GM19239 (cell line): ENCODE data around the gene INCENP.
A peak's percentile ranks its signal among the peaks of the same experiment; 100 is the strongest.

Source experiments
- DNase-seq: peaks from one replicate; pipeline ENCODE4 v3.0.0; 2011; ENCODE audit warnings: low spot score; ENCODE audit not compliant: insufficient read length
- FAIRE-seq: peaks from 2 replicates; lab custom pipeline; 2011; peaks lifted over from hg19 to GRCh38; lab: Jason Lieb, UNC

The INCENP gene

DNA sequence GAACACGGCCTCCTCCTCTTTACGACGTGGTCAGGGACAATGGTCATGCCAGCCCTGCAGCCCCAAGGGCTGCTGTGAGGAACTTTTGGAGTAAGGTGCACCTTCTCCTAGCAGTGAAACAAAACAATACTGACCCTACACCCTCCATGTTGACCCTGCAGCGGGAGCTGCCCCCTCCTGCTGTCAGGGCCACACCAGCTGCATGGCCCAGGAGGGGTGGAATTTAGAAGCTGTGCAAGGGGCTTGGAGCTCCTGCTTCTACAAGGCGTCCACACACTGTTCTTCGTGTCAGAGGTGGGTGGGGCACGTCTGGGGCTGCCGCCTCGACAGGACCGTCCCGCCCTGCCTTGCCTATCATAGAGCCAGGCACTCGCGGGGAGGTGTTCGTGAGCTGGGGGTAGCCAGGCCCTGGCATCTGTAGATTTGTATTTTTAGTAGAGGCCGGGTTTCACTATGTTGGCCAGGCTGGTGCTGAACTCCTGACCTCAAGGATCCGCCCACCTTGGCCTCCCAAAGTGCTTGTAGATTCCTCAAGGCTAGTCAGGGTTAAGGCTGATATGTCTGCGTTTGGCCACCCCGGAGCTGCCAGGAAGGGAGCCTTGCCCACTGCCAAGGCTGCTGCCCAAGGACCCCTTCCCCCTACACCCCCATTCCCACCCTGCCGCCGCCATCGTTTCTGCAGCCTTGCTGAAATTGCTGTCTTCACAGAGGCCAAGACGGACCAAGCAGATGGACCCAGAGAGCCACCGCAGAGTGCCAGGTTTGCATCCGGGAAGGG is 15.9 kb downstream of the INCENP start:
- DNase-seq = no peak
- no peak for FAIRE-seq

DNA sequence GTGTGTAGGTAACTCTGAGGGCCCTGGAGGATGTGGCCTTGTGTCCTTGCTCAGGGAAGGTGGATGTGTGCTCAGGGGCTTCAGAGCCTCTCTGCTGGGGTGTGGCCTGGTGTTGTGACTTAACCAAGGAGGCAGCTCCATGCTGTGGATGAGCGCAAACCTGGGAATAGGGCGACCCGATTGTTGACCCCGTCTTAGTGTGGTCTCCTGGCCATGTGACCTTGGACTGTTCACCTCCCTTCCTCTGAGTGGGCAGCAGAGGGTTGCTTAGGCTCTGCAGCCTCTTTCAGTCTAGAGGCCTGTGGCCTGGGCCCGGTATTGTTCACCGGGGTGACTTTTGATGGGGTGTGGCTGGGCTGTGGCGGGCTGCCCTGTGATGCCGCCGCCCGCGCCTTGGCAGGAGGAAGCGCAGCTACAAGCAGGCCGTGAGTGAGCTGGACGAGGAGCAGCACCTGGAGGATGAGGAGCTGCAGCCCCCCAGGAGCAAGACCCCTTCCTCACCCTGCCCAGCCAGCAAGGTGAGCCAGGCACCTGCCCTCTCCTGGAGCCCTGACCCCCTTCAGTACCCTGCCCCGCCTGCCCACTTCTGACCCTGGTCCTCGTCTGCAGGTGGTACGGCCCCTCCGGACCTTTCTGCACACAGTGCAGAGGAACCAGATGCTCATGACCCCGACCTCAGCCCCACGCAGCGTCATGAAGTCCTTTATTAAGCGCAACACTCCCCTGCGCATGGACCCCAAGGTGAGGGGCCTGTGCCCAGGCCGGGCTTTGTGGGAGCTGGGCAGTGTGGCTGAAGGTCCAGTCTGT is 16.7 kb downstream of the INCENP start:
- DNase-seq (no peak), FAIRE-seq (no peak)

DNA sequence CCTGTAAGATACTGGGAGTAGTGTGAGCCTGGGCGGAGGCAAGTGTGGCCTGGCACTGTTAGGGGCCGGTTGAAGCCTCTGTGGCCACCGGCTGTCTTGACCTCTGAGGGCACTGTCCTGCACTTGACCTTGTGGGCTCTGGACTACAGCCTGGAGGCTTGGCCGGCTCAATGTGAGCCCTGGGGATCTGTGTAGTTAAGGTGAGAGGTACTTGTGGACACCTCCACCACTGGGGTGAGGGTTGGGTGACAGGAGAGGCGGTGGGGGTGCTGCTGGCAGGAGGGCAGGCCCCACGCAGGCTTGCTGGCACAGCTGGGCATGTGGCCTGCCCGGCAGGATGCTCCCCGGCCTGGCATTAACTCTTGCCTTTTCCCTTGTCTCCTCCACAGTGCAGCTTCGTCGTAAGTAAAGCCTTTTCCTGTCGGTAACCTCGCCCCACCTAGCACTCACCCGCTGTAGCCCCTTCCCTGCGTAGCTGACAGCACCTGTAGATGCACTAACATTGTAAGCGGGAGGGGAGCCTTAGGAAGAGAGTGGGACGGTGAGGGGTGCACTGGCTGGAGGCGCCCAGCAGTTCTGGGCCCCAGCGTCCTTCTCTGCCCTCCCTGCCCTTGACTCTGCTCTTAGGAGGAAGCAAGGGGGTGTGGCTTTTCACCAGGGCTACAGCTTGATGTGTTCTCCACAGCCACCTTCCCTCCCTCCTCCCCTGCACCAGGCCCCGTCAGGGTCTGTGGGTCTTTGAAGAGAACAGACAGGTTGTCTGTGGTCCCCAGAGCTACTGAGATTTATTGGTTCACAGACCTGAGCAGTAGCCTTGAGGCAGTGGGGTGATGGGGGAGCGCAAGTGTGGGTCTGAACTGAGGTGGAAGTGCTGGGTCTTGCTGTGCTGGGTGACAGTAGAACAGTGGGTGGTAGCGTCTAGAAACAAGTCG is 17.6 kb downstream of the INCENP start:
- FAIRE-seq (no peak), DNase-seq (no peak)

GRCh38 chr11:62142043-62142375 is 18.2 kb downstream of the INCENP start:
- DNase-seq = no peak
- FAIRE-seq = no peak

- FAIRE-seq (no peak), DNase-seq (no peak)
These were observed 19.1 kb downstream of the INCENP start for GRCh38 chr11:62142921-62143320.

DNA sequence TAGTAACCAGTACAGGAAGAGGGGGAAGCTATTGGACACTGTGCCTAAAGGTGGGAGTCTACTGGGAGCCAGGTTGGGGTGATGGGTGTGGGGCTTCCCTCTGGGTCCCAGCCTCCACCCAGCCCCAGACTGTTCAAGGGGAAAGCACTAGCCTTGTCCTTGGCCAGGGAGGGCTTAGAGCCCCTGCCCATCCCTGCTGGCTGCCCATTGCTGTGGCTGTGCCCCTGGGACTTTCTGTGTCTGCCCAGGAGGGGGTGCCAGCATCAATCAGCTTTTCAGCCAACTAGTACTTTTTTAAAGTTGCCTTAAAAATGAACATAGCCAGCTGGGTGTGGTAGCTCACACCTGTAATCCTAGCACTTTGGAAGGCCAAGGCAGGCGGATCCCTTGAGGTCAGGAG is 19.9 kb downstream of the INCENP start:
- DNase-seq = no peak
- FAIRE-seq = no peak

DNA sequence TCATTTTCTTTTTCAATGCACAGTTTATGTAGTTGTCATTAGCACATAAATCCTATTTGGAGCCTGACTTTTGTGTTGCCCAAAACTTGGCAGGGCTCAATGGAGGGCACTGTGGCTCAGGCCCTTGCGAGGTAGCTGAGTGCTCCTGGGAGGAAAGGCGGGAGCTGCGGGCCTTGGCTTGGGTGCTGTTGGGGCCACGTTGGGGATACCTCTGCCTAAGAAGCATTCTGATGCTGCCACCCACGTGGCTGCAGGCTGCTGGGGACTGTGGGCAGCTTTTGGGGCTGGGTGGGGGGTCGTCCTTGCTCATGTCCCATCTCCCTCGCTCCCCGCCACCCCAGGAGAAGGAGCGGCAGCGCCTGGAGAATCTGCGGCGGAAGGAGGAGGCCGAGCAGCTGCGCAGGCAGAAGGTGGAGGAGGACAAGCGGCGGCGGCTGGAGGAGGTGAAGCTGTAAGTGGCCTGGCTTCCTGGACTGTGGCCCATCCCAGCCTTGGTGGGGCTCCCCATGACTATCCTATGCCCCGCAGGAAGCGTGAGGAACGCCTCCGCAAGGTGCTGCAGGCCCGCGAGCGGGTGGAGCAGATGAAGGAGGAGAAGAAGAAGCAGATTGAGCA is 20.9 kb downstream of the INCENP start:
- FAIRE-seq (no peak), DNase-seq (no peak)

DNA sequence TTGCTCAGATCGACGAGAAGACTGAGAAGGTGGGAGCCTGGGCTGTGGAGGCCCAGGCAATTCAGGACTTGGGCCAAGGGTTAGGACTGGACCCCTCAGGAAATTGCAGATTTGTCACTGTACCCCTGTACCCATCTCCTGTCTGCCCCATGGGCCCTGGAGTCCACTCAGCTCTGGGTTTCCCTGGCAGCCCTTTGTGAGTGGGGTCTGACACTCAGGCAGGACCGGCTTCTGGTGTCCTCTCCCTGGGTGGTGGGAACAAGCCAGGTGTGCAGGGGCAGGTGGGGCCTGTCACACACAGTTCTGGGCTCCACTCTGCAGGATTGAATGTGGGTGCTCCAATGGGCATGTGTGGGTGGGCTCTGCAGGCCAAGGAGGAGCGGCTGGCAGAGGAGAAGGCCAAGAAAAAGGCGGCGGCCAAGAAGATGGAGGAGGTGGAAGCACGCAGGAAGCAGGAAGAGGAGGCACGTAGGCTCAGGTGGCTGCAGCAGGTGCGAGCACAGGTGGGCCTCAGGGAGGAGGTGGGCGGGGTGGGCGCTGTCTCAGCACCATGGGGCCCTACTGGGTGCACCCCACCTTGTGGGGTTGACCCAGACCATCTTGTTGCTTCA is 21.6 kb downstream of the INCENP start:
- FAIRE-seq (no peak), DNase-seq (no peak)

GRCh38 chr11:62146476-62147200 is 22.8 kb downstream of the INCENP start:
- FAIRE-seq = no peak
- no peak for DNase-seq

DNA sequence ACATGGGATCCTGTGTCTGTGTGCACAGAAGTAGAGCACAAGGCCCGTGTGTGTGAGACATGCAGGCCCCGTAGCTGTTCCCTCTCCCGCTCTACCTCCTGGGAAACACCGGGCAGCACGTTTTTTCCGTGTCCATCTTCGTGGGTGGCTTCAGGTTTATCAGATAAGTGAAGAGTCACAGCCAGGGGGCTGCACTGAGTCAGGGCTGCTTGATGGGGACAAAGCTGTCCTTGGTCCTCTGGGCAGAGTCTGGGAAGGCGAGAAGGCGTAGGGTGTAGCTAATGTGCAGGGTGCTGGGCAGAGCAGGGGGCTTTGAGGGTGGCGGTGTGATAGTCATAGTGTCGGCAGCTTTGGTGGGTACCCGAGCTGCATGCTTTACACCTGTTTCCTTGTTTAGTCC is 23.7 kb downstream of the INCENP start:
- DNase-seq (no peak), FAIRE-seq (no peak)

DNA sequence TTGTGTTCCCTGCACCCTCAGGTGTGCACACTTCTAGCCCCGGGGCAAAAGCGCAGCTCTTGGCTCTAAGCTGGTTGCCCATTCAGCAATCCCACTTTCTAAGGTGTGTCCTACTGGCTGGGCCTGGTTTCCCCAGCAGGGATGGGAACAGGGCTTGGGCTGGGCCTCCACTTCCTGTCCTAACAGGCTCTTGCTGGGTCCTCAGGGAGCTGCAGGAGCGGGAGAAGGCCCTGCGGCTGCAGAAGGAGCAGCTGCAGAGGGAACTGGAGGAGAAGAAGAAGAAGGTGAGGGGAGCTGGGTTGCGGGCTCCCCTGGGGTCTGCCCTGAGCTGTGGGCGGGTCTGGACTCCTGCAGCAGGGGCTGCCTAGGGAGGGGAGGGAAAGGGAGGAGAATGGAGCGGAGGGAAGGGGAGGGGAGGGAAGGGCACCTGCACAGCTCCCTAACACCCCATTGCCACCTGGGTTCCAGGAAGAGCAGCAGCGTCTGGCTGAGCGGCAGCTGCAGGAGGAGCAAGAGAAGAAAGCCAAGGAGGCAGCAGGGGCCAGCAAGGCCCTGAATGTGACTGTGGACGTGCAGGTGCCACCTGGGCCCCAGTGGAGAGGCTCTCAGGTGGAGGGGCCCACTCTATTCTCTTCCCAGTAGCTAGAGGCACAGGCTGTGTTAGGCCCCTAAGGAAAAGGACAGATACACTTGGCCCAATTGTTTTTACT is 24.6 kb downstream of the INCENP start:
- FAIRE-seq = no peak
- DNase-seq = no peak

DNA sequence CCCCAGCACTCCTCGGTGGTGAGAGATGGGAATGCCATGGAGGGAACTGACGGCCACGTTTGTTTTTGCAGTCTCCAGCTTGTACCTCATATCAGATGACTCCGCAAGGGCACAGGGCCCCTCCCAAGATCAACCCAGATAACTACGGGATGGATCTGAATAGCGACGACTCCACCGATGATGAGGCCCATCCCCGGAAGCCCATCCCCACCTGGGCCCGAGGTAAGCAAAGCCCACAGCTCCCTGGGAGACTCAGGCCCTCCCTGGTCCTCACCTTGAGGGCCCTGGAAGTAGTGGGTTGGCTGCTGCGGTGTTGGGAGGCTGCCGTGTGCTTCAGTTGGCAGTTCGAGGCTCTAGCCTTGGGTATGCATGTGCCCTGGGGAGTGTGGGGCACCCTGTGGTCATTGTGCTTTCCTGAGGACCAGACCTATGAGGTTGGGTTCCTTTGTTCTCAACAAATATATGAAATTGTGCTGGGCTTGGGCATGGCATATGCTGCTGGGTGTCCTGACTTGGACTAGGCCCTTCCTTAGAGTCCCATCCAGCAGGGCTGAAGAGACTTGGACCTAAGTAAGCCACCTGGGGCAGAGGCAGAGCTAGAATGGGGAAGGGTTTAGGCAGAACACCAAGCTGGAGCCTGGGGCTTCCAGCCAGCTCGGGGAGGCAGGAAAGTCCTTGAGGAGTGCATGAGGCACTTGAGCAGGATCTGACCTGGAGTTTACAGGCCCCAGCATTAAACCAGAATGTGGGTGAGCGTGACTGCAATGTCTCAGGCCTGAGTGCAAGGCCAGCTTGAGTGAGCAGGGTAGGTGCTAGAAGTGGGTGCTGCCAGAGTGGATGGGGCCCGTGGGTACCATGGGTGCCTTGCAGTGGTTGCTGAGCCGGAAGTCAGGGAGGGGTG is 26.4 kb downstream of the INCENP start:
- DNase-seq = no peak
- no peak for FAIRE-seq

GRCh38 chr11:62150887-62151736 is 27.3 kb downstream of the INCENP start:
- DNase-seq (no peak), FAIRE-seq (no peak)

DNA sequence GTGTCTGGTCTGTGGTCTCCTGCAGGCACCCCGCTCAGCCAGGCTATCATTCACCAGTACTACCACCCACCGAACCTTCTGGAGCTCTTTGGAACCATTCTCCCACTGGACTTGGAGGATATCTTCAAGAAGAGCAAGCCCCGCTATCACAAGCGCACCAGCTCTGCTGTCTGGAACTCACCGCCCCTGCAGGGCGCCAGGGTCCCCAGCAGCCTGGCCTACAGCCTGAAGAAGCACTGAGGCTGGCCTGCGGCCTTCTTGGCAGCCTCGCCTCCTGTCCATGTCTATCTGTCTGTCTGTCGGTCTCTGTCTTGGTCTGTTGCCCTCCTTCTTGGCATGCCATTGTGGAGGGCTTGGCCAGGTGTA is 27.9 kb downstream of the INCENP start:
- DNase-seq (no peak), FAIRE-seq (no peak)

GRCh38 chr11:62152245-62153086 is 28.7 kb downstream of the INCENP start:
- DNase-seq (no peak), FAIRE-seq (no peak)

DNA sequence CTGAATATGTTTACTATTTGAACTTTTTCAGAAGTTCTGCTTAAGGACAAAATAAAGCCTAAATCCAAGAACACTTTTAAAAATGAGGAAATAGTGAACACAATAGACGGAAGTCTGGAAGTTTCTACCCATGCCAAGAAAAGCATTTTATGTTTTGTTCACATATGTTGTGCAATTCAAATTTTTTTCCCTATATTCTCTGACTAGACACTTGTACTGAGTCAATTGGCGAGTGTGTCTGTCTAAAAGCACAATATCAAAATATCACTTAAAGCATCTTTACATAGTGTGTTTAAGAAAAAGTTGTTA is 29.2 kb downstream of the INCENP start:
- DNase-seq (no peak), FAIRE-seq (peak; percentile 62)
